Stimulated activated naive CD4-positive, alpha-beta T cell treated with Interleukin-2 at 50 U/mL for 16 hours (primary cell): ENCODE results near the gene MOSMO.

Experiments used
- DNase-seq: peaks from one replicate; lab custom pipeline; 2025; lab: John Stamatoyannopoulos, UW

Gene MOSMO

GRCh38 chr16:22050963-22051362 is 43.1 kb downstream of the MOSMO start:
- DNase-seq: no peak

GRCh38 chr16:22052980-22053379 is 45.1 kb downstream of the MOSMO start:
- no peak for DNase-seq

- no peak for DNase-seq
Observed at GRCh38 chr16:22053921-22054341, 46.0 kb downstream of the MOSMO start.

- no peak for DNase-seq
Observed at GRCh38 chr16:22054847-22055590, 47.1 kb downstream of the MOSMO start.

- no peak for DNase-seq
Observed at GRCh38 chr16:22055881-22056280, 48.0 kb downstream of the MOSMO start.

GRCh38 chr16:22063888-22064467 is 56.1 kb downstream of the MOSMO start:
- DNase-seq: no peak

GRCh38 chr16:22065252-22065651 is 57.3 kb downstream of the MOSMO start:
- no peak for DNase-seq

- DNase-seq: no peak
Observed at GRCh38 chr16:22070361-22071330, 62.7 kb downstream of the MOSMO start.

GRCh38 chr16:22071331-22071910 is 63.5 kb downstream of the MOSMO start:
- DNase-seq: no peak

GRCh38 chr16:22073350-22073749 is 65.4 kb downstream of the MOSMO start:
- DNase-seq: no peak

GRCh38 chr16:22075043-22075757 is 67.3 kb downstream of the MOSMO start:
- DNase-seq: no peak

GRCh38 chr16:22075776-22076175 is 67.9 kb downstream of the MOSMO start:
- DNase-seq: no peak

- peak; percentile 57 for DNase-seq
Observed at GRCh38 chr16:22077700-22078313, 69.9 kb downstream of the MOSMO start.

- DNase-seq: no peak
Observed at GRCh38 chr16:22078656-22079055, 70.7 kb downstream of the MOSMO start.

- DNase-seq: no peak
Observed at GRCh38 chr16:22081050-22081449, 73.1 kb downstream of the MOSMO start.

- no peak for DNase-seq
Observed at GRCh38 chr16:22086440-22086839, 78.5 kb downstream of the MOSMO start.

GRCh38 chr16:22088642-22089041 is 80.7 kb downstream of the MOSMO start:
- no peak for DNase-seq

GRCh38 chr16:22089910-22090309 is 82.0 kb downstream of the MOSMO start:
- no peak for DNase-seq

GRCh38 chr16:22091721-22092120 is 83.8 kb downstream of the MOSMO start:
- DNase-seq: no peak

GRCh38 chr16:22092143-22092933 is 84.4 kb downstream of the MOSMO start, which contains the start of gene VWA3A:
VWA3A (plus strand) TSS chr16:22092541; CDS start chr16:22092638, 97 bp downstream.
- DNase-seq: no peak
